ENCODE data around the gene C10orf90.
"Not testable (repeated sequence)": the region's sequence is repeated elsewhere in the genome, so short reads cannot be mapped to it uniquely, and the experiment has no call there.

The C10orf90 gene

DNA sequence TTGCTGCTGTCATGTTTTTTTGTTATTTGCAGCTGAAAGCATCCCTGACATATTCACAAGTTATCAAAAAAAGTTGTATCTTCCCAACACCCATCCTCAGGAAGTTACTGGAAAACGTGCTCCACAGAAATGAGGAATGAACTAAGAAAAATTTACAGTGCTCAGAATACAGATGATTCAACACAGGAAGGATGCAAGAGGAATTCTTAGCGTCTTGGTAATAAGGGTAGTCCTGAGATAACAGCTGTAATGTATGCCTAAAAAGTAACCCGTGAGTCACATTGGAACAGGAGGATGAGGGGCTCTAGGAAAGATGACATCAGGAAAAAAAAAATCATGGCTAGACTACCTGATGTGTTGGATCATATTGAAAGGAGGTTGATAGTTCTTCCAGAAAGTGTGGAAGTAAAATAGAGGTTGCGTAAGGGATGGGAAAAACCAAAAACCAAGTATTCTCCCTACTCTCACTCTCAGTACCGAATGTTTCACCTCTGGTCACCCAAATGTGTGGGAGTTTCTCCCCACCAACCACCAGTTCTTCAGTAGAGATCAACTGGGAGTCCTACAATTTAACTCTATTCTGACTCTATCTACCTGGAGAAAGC, 286.1 kb downstream of the C10orf90 start:
- DNase-seq (ENCODE audit: extremely low read depth, low read depth): no peak
- no peak for TF ChIP-seq CTCF (IDR thresholded peaks at IDR 0.05; ENCODE audit: low read depth, low read length, missing control alignments)
- H3K4me3 ChIP-seq (replicated peaks; ENCODE audit: low read depth, low read length): no peak overlapping the region

DNA sequence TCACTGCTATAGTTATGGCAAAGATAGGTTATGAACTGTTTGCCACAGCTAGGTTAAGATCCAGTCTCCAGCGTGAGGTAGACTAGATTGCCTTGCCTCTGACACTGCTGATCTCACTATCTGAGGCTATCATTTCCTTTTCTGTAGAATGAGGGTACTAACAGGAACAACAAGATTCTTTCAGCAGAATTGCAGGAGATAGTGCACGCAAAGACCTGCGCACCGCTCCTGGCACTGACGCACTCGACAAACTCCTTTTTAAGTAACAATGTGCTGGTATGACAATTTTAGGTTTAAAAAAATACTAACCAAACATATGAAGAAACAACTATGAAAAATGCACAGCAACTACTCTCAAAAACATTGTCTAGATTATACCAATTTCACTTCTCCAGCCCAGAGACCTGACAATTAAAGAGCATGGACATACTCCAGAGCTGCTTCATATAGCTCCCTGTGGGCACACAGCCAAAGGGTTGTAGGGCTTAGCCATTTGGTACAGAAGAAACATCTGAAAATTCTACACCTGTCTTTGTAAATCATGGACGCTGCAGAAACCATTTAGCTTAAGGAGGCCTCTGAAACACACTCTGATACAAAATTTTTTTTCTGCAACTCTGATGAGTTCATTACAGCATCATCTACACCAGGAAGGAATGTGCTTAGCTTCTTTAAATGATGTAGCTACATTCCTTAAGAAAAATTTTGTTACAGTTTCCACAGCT, 290.0 kb downstream of the C10orf90 start:
- H3K4me3 ChIP-seq (replicated peaks; ENCODE audit: low read depth, low read length): no peak overlapping the region
- no peak for DNase-seq (ENCODE audit: extremely low read depth, low read depth)
- TF ChIP-seq CTCF (IDR thresholded peaks at IDR 0.05; ENCODE audit: low read depth, low read length, missing control alignments): no peak

DNA sequence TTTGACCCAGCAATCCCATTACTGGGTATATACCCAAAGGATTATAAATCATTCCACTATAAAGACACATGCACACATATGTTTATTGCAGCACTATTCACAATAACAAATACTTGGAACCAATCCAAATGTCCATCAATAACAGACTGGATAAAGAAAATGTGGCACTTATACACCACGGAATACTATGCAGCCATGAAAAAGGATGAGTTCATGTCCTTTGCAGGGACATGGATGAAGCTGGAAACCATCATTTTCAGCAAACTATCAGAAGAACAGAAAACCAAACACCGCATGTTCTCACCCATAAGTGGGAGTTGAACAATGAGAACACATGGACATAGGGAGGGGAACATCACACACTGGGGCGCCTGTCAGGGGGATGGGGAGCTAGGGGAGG, 291.3 kb downstream of the C10orf90 start:
- DNase-seq (ENCODE audit: extremely low read depth, low read depth); H3K4me3 ChIP-seq (replicated peaks; ENCODE audit: low read depth, low read length): not testable (repeated sequence)

DNA sequence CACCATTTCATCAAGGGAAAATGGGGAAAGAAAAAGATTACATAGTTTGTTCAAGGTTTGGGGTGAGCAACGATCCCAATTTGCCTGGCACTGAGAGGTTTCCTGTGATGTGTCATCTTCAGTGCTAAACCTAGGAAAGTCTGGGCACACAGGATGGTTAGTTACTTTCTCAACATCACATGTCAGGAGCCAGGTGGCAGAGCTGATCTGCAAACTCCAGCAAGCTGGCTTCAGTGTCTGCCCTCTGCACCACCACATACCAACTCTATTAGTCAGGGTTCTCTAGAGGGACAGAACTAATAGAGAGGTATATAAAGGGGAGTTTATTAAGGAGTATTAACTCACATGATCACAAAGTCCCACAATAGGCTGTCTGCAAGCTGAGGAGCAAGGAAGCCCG, 293.5 kb downstream of the C10orf90 start:
- DNase-seq (ENCODE audit: extremely low read depth, low read depth): no peak
- no peak overlapping the region for H3K4me3 ChIP-seq (replicated peaks; ENCODE audit: low read depth, low read length)
- no peak for TF ChIP-seq CTCF (IDR thresholded peaks at IDR 0.05; ENCODE audit: low read depth, low read length, missing control alignments)

DNA sequence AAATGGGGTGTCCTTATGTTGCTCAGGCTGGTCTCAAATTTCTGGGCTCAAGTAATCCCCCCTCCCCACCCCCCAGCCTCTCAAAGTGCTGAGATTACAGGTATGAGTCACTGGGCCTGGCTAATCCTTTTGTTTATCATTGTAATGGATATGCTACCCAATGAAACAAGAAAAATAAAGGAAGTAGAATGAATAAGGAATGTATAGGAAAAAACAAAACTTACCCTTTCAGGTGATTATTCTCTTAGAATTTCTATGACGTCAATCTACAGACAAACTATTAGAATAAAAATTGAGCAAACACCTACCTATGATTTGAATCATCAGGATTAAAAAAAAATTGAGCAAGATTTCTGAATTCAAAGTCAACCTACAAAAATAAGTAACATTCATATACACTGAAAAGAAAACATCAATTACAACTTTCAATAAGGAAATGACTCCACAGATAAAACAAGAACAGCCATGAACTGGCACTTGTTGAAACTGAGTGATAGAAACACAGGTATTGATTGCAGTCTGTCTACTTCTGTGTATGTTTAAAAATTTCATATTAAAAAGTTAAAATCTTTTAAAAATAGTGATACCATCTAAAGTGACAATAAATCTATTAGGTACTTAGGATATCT, 294.5 kb downstream of the C10orf90 start:
- no peak for DNase-seq (ENCODE audit: extremely low read depth, low read depth)

GRCh38 chr10:126375299-126375698, 295.2 kb downstream of the C10orf90 start:
- no peak for DNase-seq (ENCODE audit: extremely low read depth, low read depth)
- TF ChIP-seq CTCF (IDR thresholded peaks at IDR 0.05; ENCODE audit: low read depth, low read length, missing control alignments): no peak
- no peak overlapping the region for H3K4me3 ChIP-seq (replicated peaks; ENCODE audit: low read depth, low read length)

More for the DNA sequence above, 294.5 kb downstream of the C10orf90 start:
- H3K4me3 ChIP-seq (replicated peaks; ENCODE audit: low read depth, low read length): no peak overlapping the region
- TF ChIP-seq CTCF (IDR thresholded peaks at IDR 0.05; ENCODE audit: low read depth, low read length, missing control alignments): no peak
